GM12865 (cell line): ENCODE measurements around the gene KBTBD12.

ENCODE experiments used
- DNase-seq: peaks from one replicate; pipeline ENCODE4 v3.0.0; 2010; ENCODE audit warnings: low read depth
- H3K4me3 ChIP-seq: 2 replicates; pipeline ENCODE4 v1.5.1; 2011; ENCODE audit warnings: mild to moderate bottlenecking, low read depth, low read length, control low read depth
- TF ChIP-seq, protein P1 (sequence below): IDR thresholded peaks from 2 replicates; pipeline ENCODE4 v1.5.1; 2011; ENCODE audit warnings: low read length, control low read depth, low read depth, inconsistent platforms; ENCODE audit not compliant: insufficient read depth; ENCODE audit errors: missing control alignments

KBTBD12 gene

DNA sequence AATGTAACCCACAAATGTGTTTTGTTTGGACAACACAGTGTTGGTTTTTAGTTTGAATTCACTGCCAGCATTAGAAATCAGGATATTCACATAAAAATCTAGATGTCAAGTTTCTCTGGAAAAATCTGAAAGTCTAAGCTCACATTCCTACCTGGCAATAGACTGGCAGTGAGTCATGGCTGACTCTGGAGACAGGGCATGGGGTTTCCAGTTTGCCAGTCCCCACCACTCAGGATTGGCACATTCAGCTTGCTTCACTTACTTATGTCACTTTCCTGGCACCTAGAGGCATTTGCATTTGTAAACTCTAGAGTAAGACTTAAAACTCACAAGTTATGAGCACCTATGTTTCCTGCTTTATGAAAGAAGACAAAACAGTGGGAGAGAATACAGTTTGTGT, 118.1 kb downstream of the KBTBD12 start:
- TF ChIP-seq, protein P1, sequence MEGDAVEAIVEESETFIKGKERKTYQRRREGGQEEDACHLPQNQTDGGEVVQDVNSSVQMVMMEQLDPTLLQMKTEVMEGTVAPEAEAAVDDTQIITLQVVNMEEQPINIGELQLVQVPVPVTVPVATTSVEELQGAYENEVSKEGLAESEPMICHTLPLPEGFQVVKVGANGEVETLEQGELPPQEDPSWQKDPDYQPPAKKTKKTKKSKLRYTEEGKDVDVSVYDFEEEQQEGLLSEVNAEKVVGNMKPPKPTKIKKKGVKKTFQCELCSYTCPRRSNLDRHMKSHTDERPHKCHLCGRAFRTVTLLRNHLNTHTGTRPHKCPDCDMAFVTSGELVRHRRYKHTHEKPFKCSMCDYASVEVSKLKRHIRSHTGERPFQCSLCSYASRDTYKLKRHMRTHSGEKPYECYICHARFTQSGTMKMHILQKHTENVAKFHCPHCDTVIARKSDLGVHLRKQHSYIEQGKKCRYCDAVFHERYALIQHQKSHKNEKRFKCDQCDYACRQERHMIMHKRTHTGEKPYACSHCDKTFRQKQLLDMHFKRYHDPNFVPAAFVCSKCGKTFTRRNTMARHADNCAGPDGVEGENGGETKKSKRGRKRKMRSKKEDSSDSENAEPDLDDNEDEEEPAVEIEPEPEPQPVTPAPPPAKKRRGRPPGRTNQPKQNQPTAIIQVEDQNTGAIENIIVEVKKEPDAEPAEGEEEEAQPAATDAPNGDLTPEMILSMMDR, result no peak
- H3K4me3 ChIP-seq, result no peak overlapping the region
- no peak for DNase-seq

DNA sequence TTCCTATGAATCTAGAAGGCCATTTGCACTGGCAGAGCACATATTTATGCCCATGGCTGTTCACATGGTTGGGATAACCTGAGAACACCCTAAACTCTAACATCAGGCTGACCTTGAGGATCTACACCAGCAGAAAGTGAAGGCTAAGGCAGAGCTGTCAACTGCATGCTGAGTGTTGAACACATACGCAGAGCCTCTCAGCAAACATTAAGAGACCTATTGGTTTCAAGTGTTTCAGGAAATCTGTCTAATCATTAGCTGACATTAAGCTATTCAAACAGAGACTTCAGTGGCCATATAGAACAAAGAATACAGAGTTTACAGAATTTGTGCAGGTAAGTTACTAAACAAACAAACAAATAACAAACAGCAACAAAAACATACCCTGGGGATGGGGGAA, 121.1 kb downstream of the KBTBD12 start:
- H3K4me3 ChIP-seq, result no peak overlapping the region
- no peak for DNase-seq
- TF ChIP-seq, protein P1, result no peak
